Measurements from ENCODE around the gene GPATCH8. TPM values are rescaled to one million over a fixed set of nuclear protein-coding genes. Genes with fewer than 3 reads are reported as not detected.
"Not testable (repeated sequence)": the region's sequence is repeated elsewhere in the genome, so short reads cannot be mapped to it uniquely, and the experiment has no call there.

The GPATCH8 gene
- polyA plus RNA-seq, 1 donor: 35.9 TPM

GRCh38 chr17:44397479-44398440 is 105.4 kb downstream of the GPATCH8 start:
- Histone ChIP-seq H3K4me1 (ENCODE audit: control insufficient read depth, insufficient read depth, low read length) (no peaks in the 10 kb centered on the region), H3K36me3 (ENCODE audit: control insufficient read depth, insufficient read depth, low read length) (peaks cover 49% of the 10 kb centered on the region)
- 100% methylated on average over 1 of the region's 8 CpGs for WGBS (ENCODE audit: insufficient coverage, low lambda C conversion rate)

GRCh38 chr17:44396946-44397345 is 106.3 kb downstream of the GPATCH8 start:
- Histone ChIP-seq H3K4me3 (ENCODE audit: low read length) (no peak overlapping the region), H3K36me3 (ENCODE audit: control insufficient read depth, insufficient read depth, low read length) (peaks cover 45% of the 10 kb centered on the region), H3K27ac (ENCODE audit: low read length) (no peak overlapping the region), H3K9me3 (ENCODE audit: control insufficient read depth, low read depth, low read length) (no peaks in the 10 kb centered on the region), H3K4me1 (ENCODE audit: control insufficient read depth, insufficient read depth, low read length) (no peaks in the 10 kb centered on the region), H3K27me3 (ENCODE audit: control insufficient read depth, insufficient read depth, low read length) (no peaks in the 10 kb centered on the region)
- DNase-seq: no peak
- no CpG with 5 or more reads among the region's 5 CpGs for WGBS (ENCODE audit: insufficient coverage, low lambda C conversion rate)

More at GRCh38 chr17:44397479-44398440, 105.4 kb downstream of the GPATCH8 start:
- Histone ChIP-seq H3K9me3 (ENCODE audit: control insufficient read depth, low read depth, low read length) (no peaks in the 10 kb centered on the region), H3K27ac (ENCODE audit: low read length) (no peak overlapping the region), H3K27me3 (ENCODE audit: control insufficient read depth, insufficient read depth, low read length) (no peaks in the 10 kb centered on the region), H3K4me3 (ENCODE audit: low read length) (no peak overlapping the region)
- no peak for DNase-seq

DNA sequence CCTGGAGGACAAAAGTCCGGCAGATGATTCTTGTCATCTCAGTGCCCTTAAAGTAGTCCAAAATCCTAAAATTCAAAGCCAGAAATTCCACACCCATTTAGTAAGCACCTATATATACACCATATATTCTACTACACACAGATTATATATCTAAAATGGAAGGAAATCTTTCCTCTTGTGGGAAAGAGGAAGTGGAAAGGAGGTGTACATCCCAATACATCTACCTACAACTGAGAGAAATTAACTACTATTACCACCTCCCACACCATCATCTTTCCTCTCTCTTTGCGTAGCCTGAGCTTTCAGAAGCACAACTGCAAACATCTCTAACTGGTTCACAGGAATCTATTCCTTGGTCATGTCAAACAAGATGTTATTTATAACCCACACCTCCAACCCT is 108.4 kb downstream of the GPATCH8 start:
- Histone ChIP-seq H3K4me1 (ENCODE audit: control insufficient read depth, insufficient read depth, low read length) (no peaks in the 10 kb centered on the region), H3K27ac (ENCODE audit: low read length) (no peak overlapping the region), H3K36me3 (ENCODE audit: control insufficient read depth, insufficient read depth, low read length) (peaks cover 31% of the 10 kb centered on the region), H3K27me3 (ENCODE audit: control insufficient read depth, insufficient read depth, low read length) (no peaks in the 10 kb centered on the region), H3K9me3 (ENCODE audit: control insufficient read depth, low read depth, low read length) (no peaks in the 10 kb centered on the region), H3K4me3 (ENCODE audit: low read length) (no peak overlapping the region)
- no peak for DNase-seq
- WGBS (ENCODE audit: insufficient coverage, low lambda C conversion rate): no CpG with 5 or more reads among the region's 2 CpGs

DNA sequence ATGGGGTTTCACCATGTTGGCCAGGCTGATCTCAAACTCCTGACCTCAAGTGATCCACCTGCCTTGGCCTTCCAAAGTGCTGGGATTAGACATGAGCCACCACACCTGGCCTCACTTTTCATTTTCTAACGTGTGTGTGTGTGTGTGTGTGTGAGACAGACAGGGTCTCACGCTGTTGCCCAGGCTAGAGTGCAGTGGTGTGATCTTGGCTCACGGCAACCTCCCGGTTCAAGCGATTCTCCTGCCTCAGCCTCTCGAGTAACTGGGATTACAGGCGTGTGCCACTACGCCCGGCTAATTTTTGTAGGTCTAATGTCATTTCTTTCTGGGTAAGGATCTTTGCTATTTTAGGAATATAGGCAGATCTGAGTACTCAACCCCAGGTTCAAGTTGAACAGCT is 109.1 kb downstream of the GPATCH8 start:
- not testable (repeated sequence) for H3K4me3 ChIP-seq (ENCODE audit: low read length); H3K27ac ChIP-seq (ENCODE audit: low read length); DNase-seq; H3K9me3 ChIP-seq (ENCODE audit: control insufficient read depth, low read depth, low read length); H3K4me1 ChIP-seq (ENCODE audit: control insufficient read depth, insufficient read depth, low read length); H3K27me3 ChIP-seq (ENCODE audit: control insufficient read depth, insufficient read depth, low read length)
- no CpG with 5 or more reads among the region's 9 CpGs for WGBS (ENCODE audit: insufficient coverage, low lambda C conversion rate)
- peaks cover 25% of the 10 kb centered on the region for H3K36me3 ChIP-seq (ENCODE audit: control insufficient read depth, insufficient read depth, low read length)

GRCh38 chr17:44390250-44390870 is 112.8 kb downstream of the GPATCH8 start:
- peaks cover 4% of the 10 kb centered on the region for H3K9me3 ChIP-seq (ENCODE audit: control insufficient read depth, low read depth, low read length)
- H3K4me1 ChIP-seq (ENCODE audit: control insufficient read depth, insufficient read depth, low read length): peaks cover 7% of the 10 kb centered on the region
- H3K36me3 ChIP-seq (ENCODE audit: control insufficient read depth, insufficient read depth, low read length): no peaks in the 10 kb centered on the region
- DNase-seq: no peak
- H3K4me3 ChIP-seq (ENCODE audit: low read length): no peak overlapping the region
- H3K27me3 ChIP-seq (ENCODE audit: control insufficient read depth, insufficient read depth, low read length): peaks cover 17% of the 10 kb centered on the region
- H3K27ac ChIP-seq (ENCODE audit: low read length): no peak overlapping the region
- 81% methylated on average over 4 of the region's 10 CpGs for WGBS (ENCODE audit: insufficient coverage, low lambda C conversion rate)

DNA sequence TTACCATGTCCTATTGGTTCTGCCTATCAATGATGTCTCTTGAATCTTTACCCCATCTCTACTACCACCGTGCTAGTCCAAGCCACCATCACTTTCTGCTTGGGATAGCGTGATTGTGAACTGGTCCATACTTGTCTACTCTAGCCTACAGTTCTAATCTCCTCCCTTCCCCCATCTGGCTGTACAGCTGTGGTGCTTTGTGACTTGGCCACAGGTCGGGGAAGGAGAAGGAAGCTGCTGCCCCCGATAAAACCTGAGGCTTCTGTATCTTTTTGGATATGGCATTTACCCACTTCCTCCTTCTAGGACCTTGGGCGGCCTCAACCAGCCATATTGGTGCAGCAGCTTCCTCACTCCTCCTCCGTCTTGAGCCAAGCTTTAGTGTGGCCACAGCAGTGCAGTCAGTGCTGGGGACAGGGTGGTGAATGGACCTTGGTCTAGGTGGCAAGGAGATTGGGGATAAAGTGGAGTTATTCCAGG is 113.4 kb downstream of the GPATCH8 start:
- DNase-seq: no peak
- Histone ChIP-seq H3K27ac (ENCODE audit: low read length) (no peak overlapping the region), H3K27me3 (ENCODE audit: control insufficient read depth, insufficient read depth, low read length) (peaks cover 23% of the 10 kb centered on the region), H3K4me3 (ENCODE audit: low read length) (no peak overlapping the region), H3K9me3 (ENCODE audit: control insufficient read depth, low read depth, low read length) (peaks cover 4% of the 10 kb centered on the region), H3K36me3 (ENCODE audit: control insufficient read depth, insufficient read depth, low read length) (no peaks in the 10 kb centered on the region), H3K4me1 (ENCODE audit: control insufficient read depth, insufficient read depth, low read length) (peaks cover 10% of the 10 kb centered on the region)
- WGBS (ENCODE audit: insufficient coverage, low lambda C conversion rate): 83% methylated on average over 1 of the region's 6 CpGs

- Histone ChIP-seq H3K36me3 (ENCODE audit: control insufficient read depth, insufficient read depth, low read length) (no peaks in the 10 kb centered on the region), H3K9me3 (ENCODE audit: control insufficient read depth, low read depth, low read length) (peaks cover 7% of the 10 kb centered on the region), H3K27me3 (ENCODE audit: control insufficient read depth, insufficient read depth, low read length) (peaks cover 28% of the 10 kb centered on the region), H3K4me3 (ENCODE audit: low read length) (no peak within 1 kb of the TSS), H3K4me1 (ENCODE audit: control insufficient read depth, insufficient read depth, low read length) (peaks cover 13% of the 10 kb centered on the region), H3K27ac (ENCODE audit: low read length) (no peak within 1 kb of the TSS)
- no CpG with 5 or more reads among the region's 1 CpG for WGBS (ENCODE audit: insufficient coverage, low lambda C conversion rate)
- no peak for DNase-seq
Measured at GRCh38 chr17:44389281-44389680, 113.9 kb downstream of the GPATCH8 start, which contains the start of gene ITGA2B. Gene ITGA2B, minus strand, starts transcription at chr17:44389649. Its CDS starts 176 bp downstream, at chr17:44389473.

DNA sequence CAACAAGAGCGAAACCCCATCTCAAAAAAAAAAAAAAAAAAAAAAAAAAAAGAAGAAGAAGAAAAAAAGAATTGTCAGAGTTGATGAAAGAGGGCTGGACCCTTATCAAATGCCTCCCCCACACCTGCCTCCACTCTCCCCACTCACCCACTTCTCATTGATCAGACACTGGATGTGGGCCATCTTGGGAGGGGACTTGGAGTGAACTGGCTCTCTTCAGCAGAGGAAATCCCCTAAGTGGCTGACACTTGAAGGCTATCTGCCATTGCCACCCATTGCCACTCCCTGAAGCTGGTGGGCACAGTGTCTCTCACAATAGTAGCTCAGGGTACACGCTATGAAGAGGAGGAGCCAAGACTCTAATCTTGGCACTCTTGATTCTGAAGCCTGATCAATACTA is 115.4 kb downstream of the GPATCH8 start:
- WGBS (ENCODE audit: insufficient coverage, low lambda C conversion rate): no CpG with 5 or more reads among the region's 2 CpGs

GRCh38 chr17:44386182-44386525 is 117.1 kb downstream of the GPATCH8 start:
- Histone ChIP-seq H3K4me3 (ENCODE audit: low read length) (no peak overlapping the region), H3K27me3 (ENCODE audit: control insufficient read depth, insufficient read depth, low read length) (peaks cover 50% of the 10 kb centered on the region), H3K9me3 (ENCODE audit: control insufficient read depth, low read depth, low read length) (peaks cover 7% of the 10 kb centered on the region), H3K4me1 (ENCODE audit: control insufficient read depth, insufficient read depth, low read length) (peaks cover 13% of the 10 kb centered on the region), H3K36me3 (ENCODE audit: control insufficient read depth, insufficient read depth, low read length) (no peaks in the 10 kb centered on the region), H3K27ac (ENCODE audit: low read length) (no peak overlapping the region)
- no peak for DNase-seq
- no CpG with 5 or more reads among the region's 10 CpGs for WGBS (ENCODE audit: insufficient coverage, low lambda C conversion rate)

More for the DNA sequence above, 115.4 kb downstream of the GPATCH8 start:
- Histone ChIP-seq H3K36me3 (ENCODE audit: control insufficient read depth, insufficient read depth, low read length) (no peaks in the 10 kb centered on the region), H3K4me1 (ENCODE audit: control insufficient read depth, insufficient read depth, low read length) (peaks cover 13% of the 10 kb centered on the region), H3K27me3 (ENCODE audit: control insufficient read depth, insufficient read depth, low read length) (peaks cover 43% of the 10 kb centered on the region), H3K9me3 (ENCODE audit: control insufficient read depth, low read depth, low read length) (peaks cover 7% of the 10 kb centered on the region), H3K4me3 (ENCODE audit: low read length) (no peak overlapping the region), H3K27ac (ENCODE audit: low read length) (no peak overlapping the region)
- no peak for DNase-seq

- H3K27me3 ChIP-seq (ENCODE audit: control insufficient read depth, insufficient read depth, low read length): peaks cover 55% of the 10 kb centered on the region
- no CpG with 5 or more reads among the region's 68 CpGs for WGBS (ENCODE audit: insufficient coverage, low lambda C conversion rate)
- peaks cover 7% of the 10 kb centered on the region for H3K9me3 ChIP-seq (ENCODE audit: control insufficient read depth, low read depth, low read length)
- DNase-seq: peak; percentile 70 to 77
- peaks cover 13% of the 10 kb centered on the region for H3K4me1 ChIP-seq (ENCODE audit: control insufficient read depth, insufficient read depth, low read length)
- H3K27ac ChIP-seq (ENCODE audit: low read length): no peak overlapping the region
- H3K36me3 ChIP-seq (ENCODE audit: control insufficient read depth, insufficient read depth, low read length): no peaks in the 10 kb centered on the region
- peak overlapping the region; percentile 43 for H3K4me3 ChIP-seq (ENCODE audit: low read length)
Measured at GRCh38 chr17:44385287-44386181, 117.7 kb downstream of the GPATCH8 start.

Measured in large intestine (tissue), 3 donors.